GM12878 (cell line): Measurements from ENCODE around the gene TMEM254. TPM values are rescaled to one million over a fixed set of nuclear protein-coding genes. Genes with fewer than 3 reads are reported as not detected.

Experiments
- ATAC-seq: fragments of 200-7000 bp; cut with Tn5 transposase; 3 replicates; pipeline ENCODE4 v1.9.1; 2020; ENCODE audit warnings: mild to moderate bottlenecking, moderate library complexity
- BruUV-seq: library from RNA; stranded (reverse); fragments of 400-500 nt; replicated peaks from 2 replicates; lab custom pipeline; 2021; lab: Mats Ljungman, UMichigan
- CTCF ChIA-PET: fragments of 300-600 bp; sonication (Branson Sonifier 250); formaldehyde crosslinking; extraction: SDS; loops from one replicate; lab custom pipeline; 2021; ENCODE audit warnings: inconsistent platforms; lab: Yijun Ruan, JAX
- POLR2A ChIA-PET: fragments of 350-600 bp; formaldehyde crosslinking; extraction: SDS; loops from one replicate; lab custom pipeline; 2021; ENCODE audit warnings: inconsistent platforms; lab: Charles Lee
- RAD21 ChIA-PET: fragments of 300-600 bp; sonication (Branson Sonifier 250); formaldehyde crosslinking; loops from one replicate; lab custom pipeline; 2023; ENCODE audit warnings: antibody characterized with exemption; ENCODE audit not compliant: unreplicated experiment; lab: Charles Lee
- SMC1A ChIA-PET: fragments of 300-600 bp; sonication (Branson Sonifier 250); formaldehyde crosslinking; loops from one replicate; lab custom pipeline; 2023; ENCODE audit not compliant: unreplicated experiment, uncharacterized antibody; lab: Charles Lee
- DNase-seq: peaks from one replicate; pipeline ENCODE4 v3.0.0-alpha.2; 2011; ENCODE audit warnings: low read depth, low spot score
- FAIRE-seq: peaks from 3 replicates; lab custom pipeline; 2011; peaks lifted over from hg19 to GRCh38; lab: Jason Lieb, UNC
- H2AFZ ChIP-seq: 2 replicates; pipeline ENCODE4 v1.6.0; 2011; ENCODE audit warnings: low read depth, low read length, control low read depth; ENCODE audit not compliant: control insufficient read depth
- H3K27ac ChIP-seq: 2 replicates; pipeline ENCODE4 v1.5.1; 2011; ENCODE audit warnings: control low read depth; ENCODE audit not compliant: control insufficient read depth, insufficient read depth
- H3K27me3 ChIP-seq, 2 experiments: replicated peaks in 1 of 2; 2 replicates each; pipeline versions ENCODE4 v1.6.0 to v1.6.1; 2011; ENCODE audit warnings: low read length in 1 of 2; ENCODE audit not compliant: control insufficient read depth in 2 of 2, insufficient read depth in 2 of 2
- H3K36me3 ChIP-seq, 2 experiments: 2 replicates each; pipeline ENCODE4 v1.5.1; 2011; ENCODE audit warnings: low read length in 1 of 2; ENCODE audit not compliant: control insufficient read depth in 2 of 2, insufficient read depth in 2 of 2
- H3K4me1 ChIP-seq: 2 replicates; pipeline ENCODE4 v1.6.1; 2011; ENCODE audit warnings: mild to moderate bottlenecking, low read length, moderate library complexity, mixed read lengths; ENCODE audit not compliant: control insufficient read depth, insufficient read depth
- H3K4me2 ChIP-seq: 2 replicates; pipeline ENCODE4 v1.6.0; 2011; ENCODE audit warnings: control low read depth; ENCODE audit not compliant: control insufficient read depth, insufficient read depth
- H3K4me3 ChIP-seq: fragments of 200-600 bp; sonication (generic); 2 replicates; pipeline ENCODE4 v1.5.1; 2016
- H3K79me2 ChIP-seq: 2 replicates; pipeline ENCODE4 v1.6.0; 2011; ENCODE audit warnings: low read length; ENCODE audit not compliant: control insufficient read depth, insufficient read depth
- H3K9ac ChIP-seq: 2 replicates; pipeline ENCODE4 v1.8.0; 2011; ENCODE audit warnings: low read length, control low read depth, mixed read lengths; ENCODE audit not compliant: control insufficient read depth, insufficient read depth
- H3K9me3 ChIP-seq: replicated peaks from 3 replicates; pipeline ENCODE4 v1.5.1; 2011; ENCODE audit warnings: mild to moderate bottlenecking, low read length; ENCODE audit not compliant: control insufficient read depth, insufficient read depth
- H4K20me1 ChIP-seq: 2 replicates; pipeline ENCODE4 v1.6.0; 2011; ENCODE audit not compliant: control insufficient read depth, insufficient read depth
- CHD1 ChIP-seq: IDR thresholded peaks from 2 replicates; pipeline ENCODE4 v1.6.1; 2012; ENCODE audit warnings: low read depth, low read length, improper control_type of control experiment
- DPF2 ChIP-seq: fragments of 450-650 bp; IDR thresholded peaks from 2 replicates; pipeline ENCODE4 v1.6.1; 2017; ENCODE audit warnings: mild to moderate bottlenecking
- EED ChIP-seq: sonication (generic); IDR thresholded peaks from 2 replicates; pipeline ENCODE4 v1.6.1; 2016; ENCODE audit warnings: antibody characterized with exemption, low read depth
- GABPA ChIP-seq: IDR thresholded peaks from 2 replicates; pipeline ENCODE4 v1.6.1; 2014; ENCODE audit warnings: antibody characterized with exemption, low read depth, mild to moderate bottlenecking, inconsistent platforms
- HDAC2 ChIP-seq: fragments of 200-600 bp; sonication (generic); IDR thresholded peaks from 2 replicates; pipeline ENCODE4 v1.6.1; 2017
- IKZF1 ChIP-seq: fragments of 450-650 bp; conservative IDR thresholded peaks from 2 replicates; pipeline ENCODE4 v1.6.1; 2017; ENCODE audit warnings: antibody characterized with exemption, mild to moderate bottlenecking
- JUND ChIP-seq: IDR thresholded peaks from 2 replicates; pipeline ENCODE4 v1.6.1; 2012; ENCODE audit warnings: low read depth, mild to moderate bottlenecking, low read length, improper control_type of control experiment, moderate library complexity
- MXI1 ChIP-seq: fragments of 150-350 bp; IDR thresholded peaks from 2 replicates; pipeline ENCODE4 v1.6.1; 2011; ENCODE audit warnings: low read depth, mild to moderate bottlenecking, inconsistent platforms, low read length, improper control_type of control experiment
- PAX8 ChIP-seq: fragments of 450-650 bp; IDR thresholded peaks from 2 replicates; pipeline ENCODE4 v1.6.1; 2017; ENCODE audit warnings: mild to moderate bottlenecking, moderate library complexity
- POU2F2 ChIP-seq: IDR thresholded peaks from 3 replicates; pipeline ENCODE4 v1.6.1; 2011; ENCODE audit warnings: low read depth, mild to moderate bottlenecking, low read length, borderline replicate concordance
- TAF1 ChIP-seq: IDR thresholded peaks from 2 replicates; pipeline ENCODE4 v1.6.1; 2011; ENCODE audit warnings: mild to moderate bottlenecking, low read depth, low read length, borderline replicate concordance
- WGBS: methylation state at CpG from one replicate; pipeline ENCODE4 v1.1.6; 2016; ENCODE audit warnings: low lambda C conversion rate; ENCODE audit not compliant: insufficient replicate concordance, insufficient coverage; ENCODE audit errors: missing lambda C conversion rate; 5-methylcytosine and 5-hydroxymethylcytosine counted together
- in situ Hi-C: fragments of 300-500 bp; cut with MboI; formaldehyde crosslinking; loops from 9 replicates; pipeline ENCODE4 v1.14.3; 2018; ENCODE audit warnings: mixed read lengths
- intact Hi-C: fragments of 100-400 bp; cut with micrococcal nuclease; formaldehyde crosslinking; loops from one replicate; pipeline ENCODE4 v1.14.2; 2022; ENCODE audit not compliant: unreplicated experiment
- polyA plus RNA-seq, 11 experiments: library from polyadenylated mRNA; depleted of rRNA in 4 of 11; unstranded in 6 of 11; stranded (reverse) in 5 of 11; fragments of >200 nt; fragmentation: Nextera tagmentation in 4 of 11; fragmentation: Illumina TruSeq in 1 of 11; extraction: Ambion mirVana in 4 of 11; extraction: Trizol in 1 of 11; gene quantifications; 1 replicate in 1 of 11; 2 replicates in 10 of 11; pipeline versions ENCODE4 v1.2.1 to v1.2.3, GENCODE V29; 2011 to 2016; ENCODE audit warnings: inconsistent platforms in 2 of 11, missing spikeins in 2 of 11, low read depth in 1 of 11
- total RNA-seq, 4 experiments: library from RNA; depleted of rRNA in 3 of 4; stranded (reverse); fragments of >200 nt in 3 of 4; fragmentation: Illumina TruSeq in 1 of 4; extraction: Trizol in 1 of 4; gene quantifications; 2 replicates each; pipeline versions ENCODE4 v1.2.1 to v1.2.3, GENCODE V29; 2013 to 2021

TMEM254 gene
- total and polyA plus RNA-seq, 10 of the 15 experiments (the other 5 are each of a cell fraction or from before 2014, with no cell fraction given) = 5.6 to 29.0 (median 13.1) TPM

- no peak for TF ChIP-seq TAF1
- no peak for TF ChIP-seq EED
- TF ChIP-seq IKZF1 = no peak
Measured at GRCh38 chr10:80050752-80051151, 27.7 kb upstream of the TMEM254 start (continued).

- no peak for ATAC-seq
- no peak for FAIRE-seq
- no peak overlapping the region for H3K4me3 ChIP-seq
- no peak overlapping the region for H3K9ac ChIP-seq
- no peaks in the 10 kb centered on the region for H3K79me2 ChIP-seq
- RAD21 ChIA-PET = no interaction called here
- no peak overlapping the region for H3K27ac ChIP-seq
- TF ChIP-seq HDAC2 (no peak), PAX8 (no peak), GABPA (no peak), JUND (no peak)
- TF ChIP-seq, all 136 proteins: peak for 0
- no peaks in the 10 kb centered on the region for H3K36me3 ChIP-seq
- ChIA-PET POLR2A (no interaction called here), SMC1A (no interaction called here), CTCF (interaction anchor here (0.8 kb wide), 1 partner anchor 18 kb away, joined by 4 read pairs; no protein-coding TSS in a partner anchor)
- H3K27me3 ChIP-seq = no peaks in the 10 kb centered on the region; a peak in 1 of 4 replicates
- BruUV-seq = no TSS peak
- in situ Hi-C loops (no loop called here), intact Hi-C loops (no loop called here)
- H3K4me1 ChIP-seq = no peaks in the 10 kb centered on the region
- H4K20me1 ChIP-seq = no peaks in the 10 kb centered on the region
- H3K9me3 ChIP-seq = no peaks in the 10 kb centered on the region
- DNase-seq = no peak
- H3K4me2 ChIP-seq = no peak overlapping the region
- 2% methylated on average over 3 of the region's 3 CpGs for WGBS
- no peak overlapping the region for H2AFZ ChIP-seq
Measured at GRCh38 chr10:80051993-80052392, 26.5 kb upstream of the TMEM254 start.

GRCh38 chr10:80055760-80056159 lies 22.7 kb upstream of the TMEM254 start:
- Histone ChIP-seq H3K36me3 (no peaks in the 10 kb centered on the region), H4K20me1 (no peaks in the 10 kb centered on the region), H3K9ac (no peak overlapping the region), H3K79me2 (no peaks in the 10 kb centered on the region), H3K4me3 (no peak overlapping the region), H3K9me3 (no peaks in the 10 kb centered on the region), H3K27me3 (no peaks in the 10 kb centered on the region), H3K4me2 (no peak overlapping the region), H3K27ac (no peak overlapping the region), H2AFZ (no peak overlapping the region), H3K4me1 (no peaks in the 10 kb centered on the region)
- ATAC-seq (no peak), FAIRE-seq (no peak), DNase-seq (no peak)
- ChIA-PET POLR2A (no interaction called here), CTCF (no interaction called here), SMC1A (no interaction called here), RAD21 (no interaction called here)
- TF ChIP-seq POU2F2 = no peak
- TF ChIP-seq DPF2 = no peak
- no peak for TF ChIP-seq MXI1
- no peak for TF ChIP-seq CHD1
- BruUV-seq = no TSS peak
- intact Hi-C loops (loop anchor here (5.0 kb wide), 2 partner anchors 167 to 202 kb away; no protein-coding TSS in a partner anchor), in situ Hi-C loops (no loop called here)
- WGBS = 78% methylated on average over 2 of the region's 2 CpGs
